Measurements from ENCODE around the gene FAM181A. TPM values are rescaled to one million over a fixed set of nuclear protein-coding genes. Genes with fewer than 3 reads are reported as not detected.

The FAM181A gene
- total and polyA plus RNA-seq, 10 of the 15 experiments (the other 5 are each of a cell fraction or from before 2014, with no cell fraction given) = not detected

GRCh38 chr14:93902619-93903307 lies 24.4 kb upstream of the FAM181A start (continued):
- no peak for TF ChIP-seq PRDM15 (CRISPR knock-in tag; IDR thresholded peaks at IDR 0.05)
- no peak for TF ChIP-seq PML (IDR thresholded peaks at IDR 0.05; ENCODE audit: low read length)
- no peak for TF ChIP-seq FOXK2 (IDR thresholded peaks at IDR 0.05)
- TF ChIP-seq HDAC6 (IDR thresholded peaks at IDR 0.05; ENCODE audit: unreplicated experiment) = no peak
- TF ChIP-seq POLR2AphosphoS5 (IDR thresholded peaks at IDR 0.05; ENCODE audit: low read length) = no peak
- TF ChIP-seq NFXL1 (IDR thresholded peaks at IDR 0.05; ENCODE audit: borderline replicate concordance) = no peak
- no peak for TF ChIP-seq BCL3 (IDR thresholded peaks at IDR 0.05; ENCODE audit: borderline replicate concordance, insufficient read depth, low read depth, low read length, poor library complexity, severe bottlenecking)
